Neural progenitor cell (in vitro differentiated cells): ENCODE results near the gene GPR162.

Source experiments
- EZH2 ChIP-seq: fragments of 200-600 bp; sonication (generic); IDR thresholded peaks from 2 replicates; pipeline ENCODE4 v1.6.1; 2017; ENCODE audit warnings: antibody characterized with exemption, mild to moderate bottlenecking, moderate library complexity
- TF ChIP-seq, protein P1 (sequence below): fragments of 200-600 bp; sonication (generic); IDR thresholded peaks from 2 replicates; pipeline ENCODE4 v1.5.1; 2017; ENCODE audit warnings: antibody characterized with exemption, mild to moderate bottlenecking

DNA sequence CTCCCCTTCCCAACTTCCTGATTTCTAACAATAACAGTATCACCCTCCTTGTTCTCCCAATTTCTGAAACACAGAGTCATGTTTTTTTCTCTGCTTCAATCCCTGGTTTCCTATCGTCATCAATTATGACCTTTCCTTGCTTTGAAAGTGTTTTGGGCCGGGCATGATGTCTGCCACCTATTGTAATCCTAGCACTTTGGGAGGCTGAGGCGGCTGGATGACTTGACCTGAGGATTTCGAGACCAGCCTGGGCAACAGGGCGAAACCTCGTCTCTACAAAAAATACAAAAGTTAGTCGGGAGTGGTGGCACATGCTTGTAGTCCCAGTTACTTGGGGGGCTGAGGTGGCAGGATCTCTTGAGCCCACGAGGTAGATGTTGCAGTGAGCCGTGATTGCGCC, 12.6 kb upstream of the GPR162 start:
- TF ChIP-seq, protein P1, sequence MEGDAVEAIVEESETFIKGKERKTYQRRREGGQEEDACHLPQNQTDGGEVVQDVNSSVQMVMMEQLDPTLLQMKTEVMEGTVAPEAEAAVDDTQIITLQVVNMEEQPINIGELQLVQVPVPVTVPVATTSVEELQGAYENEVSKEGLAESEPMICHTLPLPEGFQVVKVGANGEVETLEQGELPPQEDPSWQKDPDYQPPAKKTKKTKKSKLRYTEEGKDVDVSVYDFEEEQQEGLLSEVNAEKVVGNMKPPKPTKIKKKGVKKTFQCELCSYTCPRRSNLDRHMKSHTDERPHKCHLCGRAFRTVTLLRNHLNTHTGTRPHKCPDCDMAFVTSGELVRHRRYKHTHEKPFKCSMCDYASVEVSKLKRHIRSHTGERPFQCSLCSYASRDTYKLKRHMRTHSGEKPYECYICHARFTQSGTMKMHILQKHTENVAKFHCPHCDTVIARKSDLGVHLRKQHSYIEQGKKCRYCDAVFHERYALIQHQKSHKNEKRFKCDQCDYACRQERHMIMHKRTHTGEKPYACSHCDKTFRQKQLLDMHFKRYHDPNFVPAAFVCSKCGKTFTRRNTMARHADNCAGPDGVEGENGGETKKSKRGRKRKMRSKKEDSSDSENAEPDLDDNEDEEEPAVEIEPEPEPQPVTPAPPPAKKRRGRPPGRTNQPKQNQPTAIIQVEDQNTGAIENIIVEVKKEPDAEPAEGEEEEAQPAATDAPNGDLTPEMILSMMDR = no peak
- no peak for TF ChIP-seq EZH2
